Fibroblast of skin of right quadriceps (primary cell): ENCODE data around the gene NEURL1.
"Not testable (repeated sequence)": the region's sequence is repeated elsewhere in the genome, so short reads cannot be mapped to it uniquely, and the experiment has no call there.

Source experiments
- DNase-seq: peaks from one replicate; pipeline ENCODE4 v3.0.0-alpha.2; 2013

NEURL1 gene

DNA sequence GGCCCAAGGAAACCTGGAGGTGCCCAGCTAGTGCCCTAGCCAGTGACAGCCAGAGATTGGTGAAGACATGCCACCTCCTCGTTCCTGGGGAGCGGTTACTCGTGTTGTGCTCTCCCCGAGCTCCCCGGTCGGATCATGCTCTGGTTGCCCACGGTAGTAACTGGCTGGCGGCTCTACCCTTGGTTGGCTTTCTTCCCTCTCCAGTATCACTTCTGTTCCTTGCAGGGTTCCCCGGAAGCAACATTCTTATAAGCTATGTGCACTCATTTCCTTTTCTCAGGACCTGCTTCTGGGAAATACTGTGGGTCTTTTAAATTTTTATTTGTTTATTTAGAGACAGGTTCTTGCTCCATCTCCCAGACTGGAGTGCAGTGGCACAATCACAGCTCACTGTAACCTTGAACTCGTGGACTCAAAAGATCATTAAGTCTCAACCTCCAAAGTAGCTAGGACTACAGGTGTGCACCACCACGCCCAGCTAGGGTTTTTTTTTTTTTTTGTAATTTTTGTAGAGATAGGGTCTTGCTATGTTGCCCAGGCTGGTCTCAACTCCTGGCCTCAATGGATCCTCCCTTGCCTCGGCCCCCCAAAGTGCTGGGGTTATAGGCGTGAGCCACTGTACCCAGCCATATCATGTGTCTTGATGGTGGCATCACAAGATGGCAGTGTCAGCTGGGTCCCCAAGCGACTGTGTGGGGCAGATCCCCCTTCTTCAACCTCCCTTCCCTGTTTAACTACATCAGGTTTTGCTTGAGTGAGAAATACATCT lies 27.9 kb upstream of the NEURL1 start:
- DNase-seq: no peak

DNA sequence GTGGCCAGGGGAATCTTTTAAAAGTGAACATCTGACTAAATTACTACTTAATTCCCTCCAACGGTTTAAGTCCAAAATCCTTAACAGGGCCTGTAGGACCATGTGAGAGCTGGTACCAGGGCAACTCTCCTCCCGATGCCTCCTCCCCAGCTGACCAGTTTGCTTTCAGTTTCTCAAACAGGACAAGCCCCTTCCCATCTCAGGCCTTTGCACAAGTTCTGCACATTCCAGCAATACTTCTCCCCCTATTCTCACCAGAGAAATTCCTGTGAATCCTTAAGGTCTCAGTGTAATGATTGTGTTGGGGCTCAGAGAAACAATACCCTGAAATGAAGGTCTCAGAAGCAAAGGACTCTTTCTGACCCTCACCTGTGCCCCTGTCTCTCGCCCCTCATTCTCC lies 26.8 kb upstream of the NEURL1 start:
- DNase-seq: peak; percentile 35

DNA sequence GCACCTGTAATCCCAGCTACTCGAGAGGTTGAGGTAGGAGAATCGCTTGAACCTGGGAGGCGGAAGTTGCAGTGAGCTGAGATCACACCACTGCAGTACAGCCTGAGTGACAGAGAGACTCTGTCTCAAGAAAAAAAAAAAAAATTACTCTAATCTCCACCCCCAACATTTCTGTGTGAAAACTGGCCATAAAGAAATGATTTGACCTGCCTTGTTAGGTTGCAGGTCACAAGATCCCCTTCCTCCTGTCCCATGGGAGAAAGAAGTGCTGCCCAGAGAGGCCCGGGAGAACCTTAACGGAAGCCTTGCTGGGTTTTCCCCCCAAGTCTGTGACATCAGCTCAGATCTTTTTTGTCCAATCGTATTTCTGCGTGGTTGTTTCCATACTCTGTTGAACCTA lies 26.1 kb upstream of the NEURL1 start:
- no peak for DNase-seq

DNA sequence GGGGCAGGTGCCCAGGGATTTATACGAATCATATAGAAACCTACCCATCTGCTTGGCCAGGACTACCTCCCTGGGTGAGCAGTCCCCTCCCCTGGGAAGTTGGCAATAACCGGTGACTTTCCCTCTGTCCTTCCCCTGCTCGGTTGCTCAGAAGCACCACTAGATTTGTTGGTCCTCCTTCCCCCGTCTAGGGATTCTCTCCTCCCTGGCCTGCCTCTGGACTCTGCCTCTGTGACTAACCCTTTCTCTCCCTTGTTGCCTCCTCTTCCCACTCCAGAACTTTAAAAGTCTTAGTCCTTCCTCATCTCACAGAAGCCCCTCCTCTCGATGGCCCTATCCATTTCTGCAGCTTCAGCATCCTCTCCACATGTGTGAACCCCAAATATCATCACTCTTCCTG lies 24.3 kb upstream of the NEURL1 start:
- DNase-seq: no peak

DNA sequence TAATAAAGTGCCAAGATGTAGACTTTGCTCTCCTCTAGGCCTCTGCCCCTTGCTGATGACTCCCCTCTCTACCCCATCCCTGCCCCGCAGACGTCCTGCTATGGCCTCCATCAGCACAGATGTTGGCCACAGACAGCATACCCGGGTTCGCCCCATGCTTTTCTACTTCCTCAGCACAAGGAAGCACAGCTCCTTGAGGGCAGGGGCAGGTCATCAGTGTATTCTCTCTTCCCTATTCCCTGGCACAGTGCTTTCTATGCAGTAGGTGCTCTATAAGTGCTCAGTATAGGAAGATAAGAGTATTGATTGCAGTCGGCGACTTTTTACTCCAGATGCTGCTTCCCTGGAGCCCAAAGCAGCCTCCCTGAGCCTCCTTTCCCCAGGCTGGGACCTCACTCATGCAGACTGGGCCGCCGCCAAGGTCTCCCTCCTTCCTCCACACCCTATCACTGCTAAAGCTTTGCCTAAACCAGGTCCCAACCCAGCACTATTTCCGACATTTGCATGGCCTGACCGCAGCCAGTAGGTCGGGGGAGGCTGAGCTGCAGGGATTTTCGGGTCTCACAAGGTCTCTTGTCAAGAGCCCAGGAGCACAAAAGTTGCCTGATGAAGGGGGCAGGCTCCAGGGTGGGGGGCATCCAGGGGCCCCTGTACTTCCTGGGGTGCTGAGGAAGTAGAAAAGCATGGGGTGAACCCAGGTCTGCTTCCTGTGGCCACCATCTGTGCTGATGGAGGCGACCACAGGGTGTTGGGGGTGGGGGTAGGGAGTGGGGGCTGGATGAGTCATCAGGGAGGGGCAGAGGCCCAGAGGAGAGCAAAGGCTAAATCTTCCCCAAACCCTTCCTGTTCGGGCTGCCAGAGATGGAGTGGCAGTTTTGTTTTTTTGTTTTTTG lies 22.5 kb upstream of the NEURL1 start:
- DNase-seq: peak; percentile 28

DNA sequence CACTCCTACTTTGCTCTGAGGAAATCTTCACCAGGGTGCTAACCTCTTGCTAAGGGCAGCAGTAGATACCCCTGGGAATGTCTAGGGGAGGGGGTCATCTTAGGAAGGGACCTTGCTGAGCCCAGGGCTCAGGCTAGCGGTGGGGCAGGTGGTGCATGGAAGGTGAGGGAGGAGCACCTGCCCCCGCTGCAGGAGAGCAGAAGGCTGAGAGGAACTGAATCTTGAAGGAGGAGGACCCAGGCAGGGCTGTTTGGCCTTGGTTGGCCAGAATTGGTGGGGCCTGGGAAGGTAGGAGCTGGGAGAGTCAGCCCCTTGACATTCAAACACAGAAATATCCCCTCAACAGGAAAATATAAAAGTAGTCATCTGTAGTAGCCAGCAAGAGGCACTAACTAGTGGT lies 21.5 kb upstream of the NEURL1 start:
- no peak for DNase-seq

DNA sequence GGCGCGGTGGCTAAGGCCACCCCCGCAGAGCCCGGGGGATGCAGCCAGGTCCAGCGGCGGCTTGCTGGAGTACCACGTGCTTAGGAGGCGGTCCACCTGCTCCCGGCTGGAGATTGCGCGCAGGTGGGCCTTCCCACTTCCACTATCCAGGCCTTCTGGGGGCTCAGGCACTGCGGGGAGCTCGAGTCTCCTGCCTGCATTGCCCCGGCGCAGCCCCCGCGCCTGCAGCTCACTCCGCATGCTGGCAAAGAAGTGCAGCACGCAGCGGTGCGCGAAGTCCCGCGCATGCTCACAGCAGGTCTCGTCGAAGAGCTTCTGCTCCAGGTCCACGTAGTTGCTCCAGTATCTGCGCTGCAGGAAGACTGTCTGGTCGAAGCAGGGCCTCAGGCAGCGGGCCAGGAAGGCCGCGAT lies 20.2 kb upstream of the NEURL1 start:
- DNase-seq: no peak

DNA sequence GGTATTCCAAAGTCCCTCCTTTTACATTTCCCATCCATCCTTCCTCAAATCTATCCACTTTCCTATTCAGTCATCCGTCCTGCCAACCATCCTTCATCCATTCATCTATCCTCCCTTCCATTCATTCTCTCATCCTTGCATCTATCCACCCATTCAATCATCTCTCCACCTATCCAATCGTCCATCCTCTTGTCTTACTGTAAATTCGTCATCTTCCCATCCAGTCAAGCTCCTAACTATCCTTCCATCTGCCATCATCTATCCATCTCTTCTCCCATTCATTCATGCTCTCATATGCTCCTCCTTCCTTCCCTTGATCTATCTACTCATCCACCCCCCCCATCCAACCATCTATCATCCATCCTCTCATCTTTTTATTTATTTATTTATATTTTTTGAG lies 19.4 kb upstream of the NEURL1 start:
- no peak for DNase-seq

DNA sequence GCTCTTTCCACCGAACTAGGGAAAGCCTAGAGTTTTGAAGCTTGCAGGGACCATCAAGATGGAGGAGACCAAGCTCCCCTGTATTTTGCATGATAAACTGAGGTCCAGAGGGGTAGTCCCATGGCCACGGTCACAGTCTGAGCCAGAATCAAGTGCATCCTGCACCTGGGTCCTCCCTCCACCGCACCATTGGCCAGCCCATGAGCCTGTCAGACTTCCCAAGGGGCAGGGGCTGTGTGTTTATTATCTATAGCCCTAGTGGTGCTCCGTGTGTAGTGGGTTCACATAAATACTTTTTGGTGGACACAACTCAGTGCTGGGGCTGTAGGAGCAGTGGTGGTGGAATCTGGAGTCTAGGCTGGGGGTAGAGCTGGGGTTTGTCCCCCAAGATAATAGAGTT lies 18.1 kb upstream of the NEURL1 start:
- no peak for DNase-seq

DNA sequence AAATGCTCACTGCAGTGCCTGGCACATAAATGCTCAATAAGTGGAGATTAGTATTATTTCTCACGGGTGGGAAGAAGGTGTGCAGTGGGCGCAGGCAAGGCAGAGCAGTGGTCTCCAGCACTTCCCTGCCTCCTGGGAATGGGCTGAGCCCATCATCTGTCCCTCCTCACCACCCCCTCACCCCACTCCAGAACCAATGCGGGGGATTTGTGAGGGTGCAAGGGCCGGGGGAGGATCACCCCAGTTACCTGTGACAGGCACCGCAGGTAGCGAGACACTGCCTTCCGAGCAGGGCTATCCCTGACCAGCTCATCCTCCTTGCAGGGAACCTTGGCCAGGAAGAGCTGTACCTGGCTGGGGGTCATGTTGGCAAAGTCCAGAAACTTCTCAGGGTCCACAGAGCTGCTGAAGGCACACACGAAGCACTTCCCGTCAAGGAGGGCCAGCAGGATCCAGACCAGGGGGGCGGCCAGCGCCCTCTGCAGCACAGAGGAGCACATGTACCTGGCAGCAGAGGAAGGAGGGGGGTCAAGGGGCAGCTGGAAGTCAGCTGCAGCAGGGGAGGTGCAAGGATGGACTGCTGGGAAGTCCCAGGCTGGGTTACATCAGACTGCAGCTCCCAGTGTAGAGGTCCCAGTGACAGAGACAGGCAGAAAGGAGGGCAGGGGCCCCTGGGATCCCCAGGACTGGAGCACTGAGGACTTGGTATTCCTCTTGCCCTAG lies 17.3 kb upstream of the NEURL1 start:
- no peak for DNase-seq

DNA sequence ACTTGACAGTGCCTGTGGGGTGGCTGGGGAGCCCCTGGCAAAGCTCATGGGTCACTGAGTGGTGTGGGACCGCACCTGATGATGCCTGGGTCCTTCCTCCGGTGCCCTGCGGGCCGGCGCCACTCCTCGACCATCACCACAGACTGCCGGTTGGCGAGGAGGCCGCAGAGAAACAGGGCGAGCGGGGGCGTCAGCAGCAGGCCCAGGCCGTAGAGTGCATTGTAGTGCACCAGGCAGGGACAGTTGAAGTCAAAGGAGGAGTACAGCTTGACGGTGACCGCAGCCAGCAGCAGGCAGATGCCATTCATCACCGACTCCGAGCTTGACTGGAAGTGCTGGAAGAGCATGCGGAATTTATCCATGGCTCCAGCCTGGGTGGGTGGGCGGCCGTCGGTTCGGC lies 14.8 kb upstream of the NEURL1 start:
- DNase-seq: no peak

DNA sequence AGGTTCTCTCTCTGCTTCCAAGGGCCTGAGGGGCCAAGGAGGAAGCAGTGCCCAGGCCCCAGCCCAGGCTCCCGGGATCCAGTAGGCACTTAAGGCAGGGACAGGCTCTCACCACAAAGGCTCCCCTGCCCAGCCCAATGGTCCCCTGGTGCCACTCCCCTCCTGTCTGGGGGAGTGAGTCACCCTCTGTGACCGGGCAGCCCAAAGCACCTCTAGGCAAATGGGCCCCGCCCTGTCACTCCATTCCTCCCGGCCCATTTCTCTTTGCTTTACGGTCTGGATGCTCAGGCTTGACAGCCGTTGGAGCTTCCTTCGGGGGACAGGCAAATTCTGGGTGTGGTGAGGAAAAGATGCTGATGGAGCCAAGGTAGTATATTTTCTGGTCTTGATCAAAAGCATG lies 14.4 kb upstream of the NEURL1 start, which contains the start of gene CALHM3:
Gene CALHM3, minus strand, starts transcription at position 106 of the 400 bp plus-strand sequence. CDS start 208 bp downstream, outside the sequence.
- DNase-seq: no peak

DNA sequence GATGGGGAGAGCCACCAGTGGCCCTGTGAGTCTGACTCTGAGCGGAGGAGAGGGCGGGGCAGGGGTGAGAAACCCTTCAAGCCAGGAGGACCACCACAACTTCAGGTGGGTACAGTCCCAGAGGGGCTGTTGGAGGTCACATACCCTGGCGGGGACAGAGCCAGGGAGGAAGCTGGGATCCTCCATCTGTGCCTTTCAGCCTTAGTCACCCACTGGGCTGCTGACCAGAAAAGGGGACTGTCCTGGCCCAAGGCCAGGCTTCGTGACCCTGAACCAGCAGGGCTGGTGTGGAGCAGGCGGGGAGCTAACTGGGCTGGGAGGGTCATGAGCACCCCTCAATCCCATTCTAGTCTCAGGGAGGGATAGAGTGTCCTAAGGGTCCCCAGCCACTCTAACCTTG lies 13.0 kb upstream of the NEURL1 start:
- no peak for DNase-seq

DNA sequence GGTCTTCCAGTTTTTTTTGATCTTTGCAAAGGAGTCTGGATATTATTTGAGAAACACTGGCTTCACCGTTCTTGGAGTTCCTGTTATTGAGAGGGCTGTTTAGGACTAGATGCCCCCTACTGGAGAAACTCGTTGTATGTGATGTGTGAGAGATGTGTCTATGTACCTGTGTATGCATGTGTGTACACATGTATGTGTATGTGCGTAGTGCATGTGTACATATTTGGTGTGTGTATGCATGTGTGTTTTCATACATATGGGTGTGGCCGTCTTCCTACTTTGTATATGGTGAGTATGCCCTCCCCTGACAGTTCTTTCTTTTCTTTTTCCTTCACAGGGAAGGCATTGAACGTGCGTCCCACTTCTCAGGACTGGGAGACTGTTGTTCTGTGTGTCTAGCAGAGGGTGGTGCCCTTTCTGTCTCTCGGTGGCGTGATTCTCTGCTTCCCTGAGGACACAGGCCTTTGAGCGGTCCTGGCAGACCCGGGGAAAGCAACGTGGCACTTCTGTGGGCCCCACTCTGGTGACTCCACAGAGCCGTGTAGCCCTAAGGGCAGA lies 11.5 kb upstream of the NEURL1 start:
- DNase-seq: peak; percentile 57

DNA sequence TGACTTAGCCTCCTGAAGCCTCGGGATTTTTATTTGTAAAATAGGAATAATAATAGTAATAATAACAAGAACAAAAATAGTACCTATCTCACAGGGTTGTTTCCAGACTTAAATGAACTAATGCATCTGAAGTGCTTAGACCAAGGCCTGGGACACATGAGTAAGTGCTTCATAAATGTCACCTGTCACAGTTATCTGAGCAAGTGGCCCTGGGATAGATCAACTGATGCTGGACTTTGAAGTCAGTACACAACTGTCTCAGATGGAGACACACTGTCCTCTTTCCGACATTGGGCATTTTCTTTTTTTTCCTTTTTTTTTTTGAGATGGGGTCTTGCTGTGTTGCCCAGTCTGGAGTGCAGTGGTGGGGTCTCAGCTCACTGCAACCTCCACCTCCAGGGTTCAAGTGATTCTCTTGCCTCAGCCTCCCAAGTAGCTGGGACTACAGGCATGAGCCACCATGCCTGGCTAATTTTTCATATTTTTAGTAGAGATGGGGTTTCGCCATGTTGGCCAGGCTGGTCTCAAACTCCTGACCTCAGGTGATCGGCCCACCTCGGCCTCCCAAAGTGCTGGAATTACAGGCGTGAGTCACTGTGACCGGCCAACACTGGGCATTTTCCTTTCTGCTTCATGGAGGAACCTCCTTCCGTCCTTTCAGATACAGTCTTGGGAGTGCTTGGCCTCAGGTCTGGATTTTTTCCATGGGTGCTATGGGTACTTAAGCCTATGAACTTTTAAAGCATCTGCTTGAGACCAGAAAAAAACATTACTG lies 6.7 kb upstream of the NEURL1 start:
- not testable (repeated sequence) for DNase-seq

DNA sequence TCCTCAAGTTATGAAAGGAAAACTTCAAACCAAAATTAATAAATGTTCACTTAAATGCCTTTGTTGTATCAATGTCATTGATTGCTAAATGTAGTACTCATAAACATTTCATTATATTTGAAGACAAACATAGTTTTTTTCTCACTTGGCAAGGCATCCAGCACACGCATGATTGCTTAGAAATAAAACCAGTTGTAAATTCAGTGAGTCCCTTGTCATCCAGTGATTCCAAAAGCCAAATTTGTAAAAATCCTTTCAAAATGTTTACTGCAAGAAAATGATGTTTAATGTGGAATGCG lies 6.1 kb upstream of the NEURL1 start:
- no peak for DNase-seq

DNA sequence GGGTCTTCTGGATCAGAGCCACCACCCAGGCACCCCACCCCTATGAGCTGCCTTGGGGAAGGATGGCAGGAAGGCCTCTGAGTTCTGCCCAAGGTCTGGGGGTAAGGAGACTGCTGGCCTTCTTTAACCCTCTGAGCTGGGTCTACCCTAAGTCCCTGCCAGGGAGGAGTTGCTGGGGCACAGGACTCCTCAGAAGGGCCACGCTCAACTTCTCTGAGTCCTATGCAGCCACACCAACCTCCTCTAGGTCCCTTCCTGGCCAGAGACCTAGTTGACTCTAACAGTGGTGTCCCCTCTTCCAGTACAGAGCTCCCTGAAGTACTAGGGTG lies 2.6 kb upstream of the NEURL1 start:
- DNase-seq: no peak

DNA sequence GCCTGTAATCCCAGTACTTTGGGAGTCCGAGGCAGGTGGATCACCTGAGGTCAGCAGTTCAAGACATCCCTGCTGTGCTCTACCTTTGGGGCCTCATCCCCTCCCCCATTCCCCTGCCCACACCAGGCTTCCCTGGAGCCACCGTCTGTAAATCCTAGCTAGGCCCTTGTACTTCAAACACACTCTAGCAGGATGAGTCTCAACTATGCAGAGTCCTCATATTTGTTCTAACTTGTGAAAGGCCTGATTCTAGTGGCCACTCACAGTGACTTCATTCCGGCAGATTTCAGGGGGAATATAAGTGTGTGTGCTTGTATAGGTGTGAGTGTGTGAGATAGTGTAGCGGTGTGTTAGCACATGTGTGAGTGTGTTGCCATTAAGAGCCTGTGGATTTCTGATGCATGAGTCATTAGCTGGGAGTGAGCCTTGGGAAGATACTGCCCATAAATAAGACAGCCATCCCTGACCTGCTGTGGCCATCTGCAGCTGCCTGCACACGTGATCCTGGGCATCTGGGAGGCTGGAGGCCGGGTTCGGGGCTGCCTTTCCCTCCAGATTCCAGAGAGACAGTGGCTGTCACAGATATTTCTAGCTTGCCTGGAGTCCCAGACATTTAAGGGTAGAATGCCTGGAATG lies 1.7 kb upstream of the NEURL1 start:
- DNase-seq: peak; percentile 94

DNA sequence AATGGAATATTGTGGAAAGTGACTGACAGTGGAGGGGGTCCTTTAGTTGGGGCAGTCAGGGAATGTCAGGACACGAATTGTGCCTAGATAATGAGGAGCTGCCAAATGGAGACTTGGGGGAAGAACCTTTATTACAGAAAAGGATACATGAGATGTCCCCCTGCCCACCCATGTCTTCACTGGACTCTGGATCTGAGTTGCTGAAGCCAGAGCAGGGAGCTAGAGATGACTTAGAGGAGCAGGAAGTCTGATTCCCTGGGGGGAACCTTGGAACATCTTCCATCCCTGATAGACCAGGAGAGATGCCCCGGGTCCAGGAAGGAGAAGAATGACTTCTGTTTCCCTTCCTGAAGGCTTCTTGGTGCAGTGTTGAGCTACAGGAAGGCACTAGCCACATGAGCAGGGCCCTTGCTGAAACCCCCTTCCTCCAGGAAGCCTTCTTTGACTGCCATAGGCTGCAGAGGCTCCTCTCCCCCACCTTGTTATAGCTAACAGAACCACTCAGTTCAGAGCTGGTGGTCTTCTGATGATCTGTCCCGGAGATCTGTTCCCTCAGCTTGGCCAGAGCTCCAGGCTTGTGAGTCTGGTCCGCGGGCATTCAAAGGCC lies 747 bp upstream of the NEURL1 start:
- no peak for DNase-seq

DNA sequence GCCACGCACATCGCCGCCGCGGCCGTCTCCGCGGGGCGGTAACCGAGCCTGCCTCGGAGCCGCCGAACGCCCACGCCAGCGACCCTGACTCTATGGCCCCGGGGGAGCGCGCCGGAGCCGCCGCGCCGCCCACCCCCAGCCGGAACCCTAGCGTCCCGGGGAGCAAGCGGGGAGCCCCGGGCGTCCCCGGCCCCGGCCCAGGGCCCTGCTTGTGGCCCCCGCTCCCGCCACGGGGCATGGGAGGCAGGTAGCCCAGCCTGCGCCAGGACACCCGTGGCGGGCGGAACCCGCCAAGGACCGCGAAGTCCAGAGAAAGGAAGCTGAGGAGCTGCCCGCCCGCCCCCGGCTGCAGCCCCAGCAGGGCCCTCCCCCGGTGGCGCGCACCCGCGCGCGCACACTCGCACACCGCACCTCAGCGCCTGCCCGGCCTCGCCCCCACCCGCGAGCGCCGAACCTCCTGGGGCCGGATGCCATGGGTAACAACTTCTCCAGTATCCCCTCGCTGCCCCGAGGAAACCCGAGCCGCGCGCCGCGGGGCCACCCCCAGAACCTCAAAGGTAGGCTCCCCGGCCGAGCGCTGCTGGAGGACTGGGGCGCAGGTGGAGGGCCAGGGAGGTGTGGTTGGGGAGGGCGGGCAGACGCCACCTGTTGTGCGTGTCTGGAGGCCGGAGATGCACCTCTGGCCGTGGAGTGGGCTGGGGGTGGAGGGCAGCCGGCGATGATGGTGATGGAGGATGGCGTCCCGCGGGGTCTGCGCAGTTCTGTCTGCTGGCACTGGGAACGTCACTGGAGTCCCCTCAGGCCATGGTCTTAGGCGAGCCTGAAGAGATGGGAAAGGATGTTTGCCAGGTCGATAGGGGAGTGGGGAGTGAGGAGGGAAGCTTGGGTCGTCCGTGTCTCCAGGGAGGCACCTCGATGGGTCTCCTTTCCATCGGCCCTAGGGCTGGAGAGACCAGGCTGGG lies 692 bp downstream of the NEURL1 start:
- no peak for DNase-seq

DNA sequence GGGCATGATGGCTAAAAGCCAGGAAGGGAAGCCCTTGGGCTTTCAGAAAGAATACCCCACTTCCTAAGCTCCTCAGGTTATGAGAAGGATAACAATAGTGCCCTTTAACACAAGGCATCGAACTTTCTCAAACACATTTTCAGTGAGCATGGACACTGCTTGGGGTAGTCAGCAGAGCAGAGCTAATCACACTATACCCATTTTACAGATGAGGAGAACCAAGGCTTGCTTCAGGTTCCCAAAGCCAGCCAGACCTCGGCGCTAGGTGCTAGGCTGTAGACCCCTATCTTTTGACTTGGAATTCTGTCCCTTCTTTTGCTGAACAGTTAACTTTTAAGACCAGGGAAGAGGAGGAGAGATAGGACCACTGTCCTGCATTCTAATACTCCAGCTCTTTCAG lies 1.8 kb downstream of the NEURL1 start:
- no peak for DNase-seq
